Sigmoid colon (tissue), 3 donors: Measurements from ENCODE around the gene KCND3.

Source experiments
- POLR2A ChIP-seq, 2 donors: fragments of 450-650 bp; IDR thresholded peaks; one replicate each; pipeline ENCODE4 v1.6.1; 2016; ENCODE audit warnings: antibody characterized with exemption in 2 of 2, mild to moderate bottlenecking in 2 of 2, moderate library complexity in 2 of 2
- TF ChIP-seq, protein P1 (sequence below), 4 experiments: fragments of 450-650 bp in 3 of 4; fragments of 200-600 bp in 1 of 4; IDR thresholded peaks; one replicate each; pipeline ENCODE4 v1.5.1; 2016 to 2019; ENCODE audit warnings: antibody characterized with exemption in 4 of 4, mild to moderate bottlenecking in 3 of 4, moderate library complexity in 2 of 4

DNA sequence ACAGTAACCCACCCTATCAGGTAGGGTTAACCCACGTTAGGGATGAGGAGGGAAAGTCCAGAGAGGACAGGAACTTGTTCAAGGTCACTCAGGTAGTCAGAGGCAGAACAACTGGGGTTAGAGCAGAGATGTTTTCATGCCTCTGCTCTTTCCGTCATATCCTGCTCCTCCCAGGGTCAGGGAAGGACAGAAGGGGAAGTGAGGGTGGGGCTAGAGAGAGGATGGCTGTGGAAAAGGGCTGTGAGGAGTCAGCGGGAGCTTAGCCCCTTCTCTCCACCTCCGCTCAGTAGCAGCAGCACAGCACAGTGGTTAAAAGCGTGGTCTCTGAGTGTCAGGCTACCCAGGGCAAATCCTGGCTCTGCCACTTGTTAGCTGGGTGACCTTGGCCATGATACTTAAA is 197.2 kb downstream of the KCND3 start:
- TF ChIP-seq, protein P1, sequence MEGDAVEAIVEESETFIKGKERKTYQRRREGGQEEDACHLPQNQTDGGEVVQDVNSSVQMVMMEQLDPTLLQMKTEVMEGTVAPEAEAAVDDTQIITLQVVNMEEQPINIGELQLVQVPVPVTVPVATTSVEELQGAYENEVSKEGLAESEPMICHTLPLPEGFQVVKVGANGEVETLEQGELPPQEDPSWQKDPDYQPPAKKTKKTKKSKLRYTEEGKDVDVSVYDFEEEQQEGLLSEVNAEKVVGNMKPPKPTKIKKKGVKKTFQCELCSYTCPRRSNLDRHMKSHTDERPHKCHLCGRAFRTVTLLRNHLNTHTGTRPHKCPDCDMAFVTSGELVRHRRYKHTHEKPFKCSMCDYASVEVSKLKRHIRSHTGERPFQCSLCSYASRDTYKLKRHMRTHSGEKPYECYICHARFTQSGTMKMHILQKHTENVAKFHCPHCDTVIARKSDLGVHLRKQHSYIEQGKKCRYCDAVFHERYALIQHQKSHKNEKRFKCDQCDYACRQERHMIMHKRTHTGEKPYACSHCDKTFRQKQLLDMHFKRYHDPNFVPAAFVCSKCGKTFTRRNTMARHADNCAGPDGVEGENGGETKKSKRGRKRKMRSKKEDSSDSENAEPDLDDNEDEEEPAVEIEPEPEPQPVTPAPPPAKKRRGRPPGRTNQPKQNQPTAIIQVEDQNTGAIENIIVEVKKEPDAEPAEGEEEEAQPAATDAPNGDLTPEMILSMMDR (IDR thresholded peaks at IDR 0.05) = no peak
- TF ChIP-seq POLR2A (IDR thresholded peaks at IDR 0.05) = no peak
